Measurements from ENCODE around the gene PRH2. TPM values are rescaled to one million over a fixed set of nuclear protein-coding genes. Genes with fewer than 3 reads are reported as not detected.

The PRH2 gene
- total RNA-seq, 4 donors from 2014 or later = not detected

DNA sequence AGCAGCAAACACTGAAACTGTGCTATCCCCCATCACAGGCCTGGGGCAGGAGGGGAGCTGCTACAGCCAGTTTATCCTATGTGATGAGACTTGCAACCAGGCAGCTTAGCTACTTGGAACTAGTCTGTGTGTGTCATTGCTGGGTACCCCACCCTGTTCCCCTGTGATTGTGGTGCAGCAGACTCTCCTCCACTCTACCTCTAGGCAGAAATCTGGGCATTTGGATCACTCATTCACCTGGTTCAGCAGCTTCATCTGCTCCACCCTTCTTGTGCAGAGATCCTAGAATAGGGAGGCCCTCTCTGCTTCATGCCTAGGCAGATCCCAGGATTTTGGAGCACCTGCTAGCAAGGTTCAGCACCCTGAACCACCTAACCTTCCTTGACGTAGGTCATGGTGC lies 28.5 kb upstream of the PRH2 start:
- DNase-seq (ENCODE audit: low spot score in 2 of 2) = no peak
- WGBS, 2 donors = 86 to 100% methylated on average over 1 of the region's 1 CpG
- TF ChIP-seq POLR2A (IDR thresholded peaks at IDR 0.05) = no peak
- TF ChIP-seq, protein P1, sequence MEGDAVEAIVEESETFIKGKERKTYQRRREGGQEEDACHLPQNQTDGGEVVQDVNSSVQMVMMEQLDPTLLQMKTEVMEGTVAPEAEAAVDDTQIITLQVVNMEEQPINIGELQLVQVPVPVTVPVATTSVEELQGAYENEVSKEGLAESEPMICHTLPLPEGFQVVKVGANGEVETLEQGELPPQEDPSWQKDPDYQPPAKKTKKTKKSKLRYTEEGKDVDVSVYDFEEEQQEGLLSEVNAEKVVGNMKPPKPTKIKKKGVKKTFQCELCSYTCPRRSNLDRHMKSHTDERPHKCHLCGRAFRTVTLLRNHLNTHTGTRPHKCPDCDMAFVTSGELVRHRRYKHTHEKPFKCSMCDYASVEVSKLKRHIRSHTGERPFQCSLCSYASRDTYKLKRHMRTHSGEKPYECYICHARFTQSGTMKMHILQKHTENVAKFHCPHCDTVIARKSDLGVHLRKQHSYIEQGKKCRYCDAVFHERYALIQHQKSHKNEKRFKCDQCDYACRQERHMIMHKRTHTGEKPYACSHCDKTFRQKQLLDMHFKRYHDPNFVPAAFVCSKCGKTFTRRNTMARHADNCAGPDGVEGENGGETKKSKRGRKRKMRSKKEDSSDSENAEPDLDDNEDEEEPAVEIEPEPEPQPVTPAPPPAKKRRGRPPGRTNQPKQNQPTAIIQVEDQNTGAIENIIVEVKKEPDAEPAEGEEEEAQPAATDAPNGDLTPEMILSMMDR (IDR thresholded peaks at IDR 0.05) = no peak
- intact Hi-C loops (cut with DNase I; ENCODE audit: low total_unique reads) = no loop called here
- H3K4me3 ChIP-seq (ENCODE audit: low read depth, poor library complexity, severe bottlenecking) = no peak overlapping the region

DNA sequence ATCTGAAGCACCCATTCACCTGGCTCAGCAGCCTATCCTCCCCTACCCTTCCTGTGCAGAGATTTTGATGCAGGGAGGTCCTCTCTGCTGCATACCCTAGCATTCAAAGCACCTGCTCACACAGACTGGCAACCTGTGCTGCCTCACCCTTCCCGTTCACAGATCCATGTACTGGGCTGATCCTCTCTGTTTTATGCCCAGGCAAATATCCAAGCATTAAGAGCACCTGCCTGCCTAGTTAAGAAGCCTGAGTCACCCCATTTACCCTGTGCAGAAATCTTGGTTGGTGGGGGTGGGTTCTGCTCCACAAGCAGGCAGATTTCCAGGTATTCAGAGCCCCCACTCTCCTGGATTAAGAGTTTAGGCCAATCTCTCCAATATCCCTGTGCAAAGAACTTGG lies 28.1 kb upstream of the PRH2 start:
- H3K4me3 ChIP-seq (ENCODE audit: low read depth, poor library complexity, severe bottlenecking) = no peak overlapping the region
- intact Hi-C loops (cut with DNase I; ENCODE audit: low total_unique reads) = no loop called here
- 84 to 86% methylated on average over 1 of the region's 1 CpG for WGBS, 2 donors
- no peak for TF ChIP-seq POLR2A (IDR thresholded peaks at IDR 0.05)
- TF ChIP-seq, protein P1 (IDR thresholded peaks at IDR 0.05) = no peak
- DNase-seq (ENCODE audit: low spot score in 2 of 2) = no peak

DNA sequence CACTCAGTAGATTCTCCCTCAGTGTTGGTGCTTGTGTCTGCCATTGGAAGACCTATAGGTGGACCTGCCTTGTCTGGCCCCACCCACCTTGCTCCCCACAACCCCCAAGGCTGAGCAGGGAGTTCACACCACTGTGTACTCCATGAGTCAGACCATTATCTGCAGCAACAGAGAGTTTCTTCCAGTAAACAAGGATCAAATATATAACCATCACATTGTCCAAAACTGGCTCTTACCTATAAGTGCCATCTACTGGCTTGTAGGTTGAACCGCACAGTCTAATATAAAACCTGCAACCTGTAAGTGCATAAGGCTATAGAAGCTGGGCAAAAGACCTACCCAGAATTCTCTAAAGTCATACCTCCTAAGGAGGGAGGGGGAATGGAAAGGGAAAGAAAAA lies 27.6 kb upstream of the PRH2 start:
- DNase-seq (ENCODE audit: low spot score in 2 of 2) = no peak
- H3K4me3 ChIP-seq (ENCODE audit: low read depth, poor library complexity, severe bottlenecking) = no peak overlapping the region
- WGBS, 2 donors = 94 to 97% methylated on average over 1 of the region's 1 CpG
- intact Hi-C loops (cut with DNase I; ENCODE audit: low total_unique reads) = no loop called here
- no peak for TF ChIP-seq POLR2A (IDR thresholded peaks at IDR 0.05)
- TF ChIP-seq, protein P1 (IDR thresholded peaks at IDR 0.05) = no peak

DNA sequence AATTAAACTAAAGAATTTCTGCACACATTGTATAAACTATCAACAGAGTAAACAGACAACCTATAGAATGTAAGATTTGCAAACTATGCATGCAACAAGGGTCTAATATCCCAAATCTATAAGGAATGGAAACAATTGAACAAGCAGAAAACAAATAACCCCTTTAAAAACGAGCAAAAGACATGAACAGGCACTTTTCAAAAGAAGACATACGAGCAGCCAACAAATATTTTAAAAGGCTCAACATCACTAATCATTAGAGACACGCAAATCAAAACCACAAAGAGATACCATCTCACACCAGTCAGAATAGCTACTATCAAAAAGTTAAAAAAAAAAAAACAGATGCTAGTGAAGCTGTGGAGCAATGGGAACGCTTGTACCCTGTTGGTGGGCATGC lies 24.4 kb upstream of the PRH2 start:
- no peak overlapping the region for H3K4me3 ChIP-seq (ENCODE audit: low read depth, poor library complexity, severe bottlenecking)
- no peak for TF ChIP-seq POLR2A (IDR thresholded peaks at IDR 0.05)
- TF ChIP-seq, protein P1 (IDR thresholded peaks at IDR 0.05) = no peak
- WGBS, 2 donors = 74 to 93% methylated on average over 4 of the region's 4 CpGs
- DNase-seq (ENCODE audit: low spot score in 2 of 2) = no peak
- intact Hi-C loops (cut with DNase I; ENCODE audit: low total_unique reads) = no loop called here

DNA sequence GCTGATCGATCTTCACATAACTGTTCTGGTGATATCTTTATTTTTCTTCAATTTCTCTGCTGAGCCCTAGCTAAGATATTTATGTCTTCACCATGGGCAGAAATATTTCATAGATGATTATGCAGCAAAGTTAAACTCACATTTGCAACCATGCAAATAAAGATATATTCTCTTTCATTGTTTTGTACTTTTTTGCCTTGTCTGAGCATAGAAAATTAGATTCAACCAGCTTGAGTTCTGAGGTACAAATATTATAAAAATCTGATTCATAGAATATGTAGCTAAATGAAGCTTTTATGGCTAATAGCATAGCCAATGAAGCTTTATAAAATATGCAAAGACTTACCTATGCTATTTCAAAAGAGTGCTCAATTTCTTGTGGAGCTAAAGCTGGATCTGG lies 19.6 kb upstream of the PRH2 start, which contains the start of gene TAS2R13:
TSS of gene TAS2R13 (minus strand) at position 101 of the 400 bp plus-strand sequence. CDS start 264 bp downstream, outside the sequence.
- intact Hi-C loops (cut with DNase I; ENCODE audit: low total_unique reads) = no loop called here
- TF ChIP-seq, protein P1 (IDR thresholded peaks at IDR 0.05) = no peak
- TF ChIP-seq POLR2A (IDR thresholded peaks at IDR 0.05) = no peak
- no peak for DNase-seq (ENCODE audit: low spot score in 2 of 2)
- WGBS, 2 donors = 93 to 96% methylated on average over 1 of the region's 1 CpG
- H3K4me3 ChIP-seq (ENCODE audit: low read depth, poor library complexity, severe bottlenecking) = no peak within 1 kb of the TSS

DNA sequence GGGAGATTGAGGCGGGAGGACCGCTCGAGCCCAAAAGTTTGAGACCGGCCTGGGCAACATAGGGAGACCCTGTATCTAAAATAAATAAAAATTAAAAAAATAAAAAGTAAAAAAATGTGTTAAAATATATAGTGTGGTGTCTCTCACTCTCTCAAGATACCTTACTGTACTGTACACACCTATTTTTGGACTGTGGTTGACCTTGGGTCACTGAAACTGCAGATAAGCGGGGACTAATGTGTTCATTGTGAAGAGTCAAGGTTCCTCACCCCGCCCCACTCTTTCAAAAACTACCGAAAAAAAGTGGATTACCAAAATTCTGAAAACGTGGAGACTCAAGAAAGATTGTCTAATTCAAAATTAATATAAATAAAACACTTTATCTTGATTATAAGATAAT lies 18.7 kb upstream of the PRH2 start:
- DNase-seq (ENCODE audit: low spot score in 2 of 2) = no peak
- WGBS, 2 donors = 83 to 86% methylated on average over 8 of the region's 8 CpGs
- H3K4me3 ChIP-seq (ENCODE audit: low read depth, poor library complexity, severe bottlenecking) = no peak overlapping the region
- intact Hi-C loops (cut with DNase I; ENCODE audit: low total_unique reads) = no loop called here
- no peak for TF ChIP-seq POLR2A (IDR thresholded peaks at IDR 0.05)
- TF ChIP-seq, protein P1 (IDR thresholded peaks at IDR 0.05) = no peak
